NOMO-1 treated with dmso at 0.1 percent for 144 hours (cell line): Measurements from ENCODE around the gene CHST11.
"Not testable (repeated sequence)": the region's sequence is repeated elsewhere in the genome, so short reads cannot be mapped to it uniquely, and the experiment has no call there.

Experiments
- DNase-seq: peaks from one replicate; lab custom pipeline; 2025; ENCODE audit not compliant: unreplicated experiment; lab: John Stamatoyannopoulos, UW

The CHST11 gene

DNA sequence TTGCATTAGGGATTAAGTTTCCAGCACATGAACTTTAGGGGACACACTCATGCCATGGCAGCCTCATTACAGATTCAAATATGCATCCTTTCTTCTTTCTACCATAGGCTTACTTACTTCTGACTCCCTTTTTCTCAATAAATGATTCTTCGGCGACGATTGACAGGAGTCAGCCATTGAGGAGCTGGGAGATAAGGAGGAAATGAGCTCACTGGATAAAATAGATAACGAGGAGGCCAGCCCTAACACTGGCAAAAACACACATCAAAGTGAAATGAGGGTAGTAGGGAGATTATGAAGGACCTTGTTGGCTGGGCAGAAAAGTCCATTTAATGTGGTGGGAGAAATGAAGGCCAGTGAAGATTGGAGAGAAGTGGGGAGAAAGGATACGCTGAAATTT is 329.1 kb downstream of the CHST11 start:
- DNase-seq, result no peak

DNA sequence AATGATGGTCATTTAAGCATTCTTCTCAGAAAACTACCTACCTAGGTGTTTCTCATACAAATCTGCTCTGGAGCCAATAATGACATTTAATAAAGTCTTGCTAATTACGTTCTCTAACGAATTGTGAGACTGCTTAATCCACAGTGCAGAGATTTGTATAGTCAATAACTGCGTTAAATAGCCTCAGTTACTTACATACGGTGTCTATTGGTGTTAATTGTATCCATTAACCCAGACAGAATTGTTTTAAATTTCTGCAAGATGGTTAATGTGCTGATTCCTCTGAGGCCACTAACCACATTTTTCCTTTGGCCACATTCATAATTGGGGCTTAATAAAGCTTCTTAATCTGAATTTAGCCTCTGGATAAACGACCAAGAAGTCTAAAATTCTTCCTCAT is 329.6 kb downstream of the CHST11 start:
- no peak for DNase-seq

DNA sequence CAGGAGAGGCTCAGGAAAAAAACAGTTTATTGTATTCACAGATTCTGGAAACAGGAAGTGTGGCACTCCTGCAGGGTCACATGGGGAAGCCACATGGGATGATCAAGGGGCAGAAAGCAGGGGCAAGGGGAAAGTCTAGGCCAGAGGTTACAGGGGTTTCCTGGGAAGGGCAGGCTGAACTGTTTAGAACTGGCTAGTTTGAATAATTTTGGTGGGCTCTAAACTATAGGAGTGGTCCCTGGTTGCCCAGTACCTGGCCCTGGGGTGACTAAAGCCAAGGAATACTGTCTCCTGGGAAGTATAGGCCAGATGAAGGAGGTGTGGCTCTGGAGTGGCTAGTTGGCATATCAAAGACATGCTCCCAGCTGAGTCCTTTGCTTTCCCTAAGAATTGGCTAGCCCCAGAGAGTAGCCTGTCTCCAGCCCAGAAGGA is 332.1 kb downstream of the CHST11 start:
- no peak for DNase-seq

DNA sequence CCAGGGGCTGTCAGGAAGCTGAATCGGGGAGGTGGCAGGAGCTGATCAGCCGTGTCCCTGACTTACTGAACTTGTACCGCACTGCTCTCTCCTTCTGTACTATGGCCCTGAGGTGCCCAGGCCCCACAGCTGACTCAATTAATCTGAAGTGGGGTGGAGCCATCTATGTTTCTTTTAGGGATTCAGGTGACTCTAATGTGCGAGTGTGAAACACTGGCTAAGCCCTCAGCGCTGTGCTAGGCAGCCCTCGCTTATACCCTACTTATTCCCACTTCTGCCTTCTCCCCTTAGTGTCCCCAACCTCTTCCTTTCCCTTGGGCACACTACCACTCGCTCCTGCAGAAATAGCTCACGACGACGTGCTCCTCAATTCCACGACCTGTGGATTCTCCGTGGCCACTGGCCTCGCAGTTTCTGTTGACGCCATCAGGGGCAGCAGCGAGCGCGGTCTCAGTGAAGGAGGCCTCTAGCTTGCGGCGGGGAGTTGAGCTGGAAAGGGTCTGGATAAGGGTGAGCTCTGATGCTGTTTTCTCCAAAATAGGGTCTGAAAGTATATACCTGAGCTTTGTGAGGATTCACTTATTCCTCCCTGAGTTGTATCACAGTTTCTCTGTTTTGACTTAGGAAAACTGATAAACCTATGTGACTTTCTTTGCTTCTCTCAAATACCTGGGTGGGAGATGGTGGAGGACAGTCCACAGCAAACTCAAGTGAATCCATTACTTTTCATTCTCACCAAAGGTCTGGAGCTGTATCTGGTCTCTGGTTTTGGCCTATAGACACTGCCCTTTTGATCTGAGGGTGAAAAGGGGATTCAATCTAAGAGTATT is 333.8 kb downstream of the CHST11 start:
- no peak for DNase-seq

DNA sequence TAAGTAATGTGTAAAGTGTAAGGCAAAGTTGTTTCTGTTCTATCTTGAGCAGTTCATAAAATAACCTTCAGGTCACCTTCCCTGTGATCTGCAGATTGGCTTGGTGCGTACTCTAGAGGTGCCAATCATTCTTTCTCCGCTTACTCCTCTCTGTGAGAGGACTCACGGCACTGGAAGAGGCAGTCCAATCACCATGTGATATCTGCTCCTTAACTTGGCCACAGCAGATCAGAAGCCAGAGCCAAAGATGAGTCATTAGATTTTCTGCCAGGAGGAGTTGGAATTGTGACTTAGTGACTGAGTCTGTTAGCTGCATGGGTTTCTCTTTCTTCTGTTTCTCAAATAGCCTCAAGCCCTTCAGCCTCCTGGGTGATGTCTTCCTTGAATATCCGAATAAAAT is 335.8 kb downstream of the CHST11 start:
- no peak for DNase-seq

- no peak for DNase-seq
Observed at GRCh38 chr12:104793285-104793684, 336.5 kb downstream of the CHST11 start.

GRCh38 chr12:104793968-104794367 is 337.2 kb downstream of the CHST11 start:
- DNase-seq, result no peak

- no peak for DNase-seq
Observed at GRCh38 chr12:104796475-104796862, 339.7 kb downstream of the CHST11 start.

DNA sequence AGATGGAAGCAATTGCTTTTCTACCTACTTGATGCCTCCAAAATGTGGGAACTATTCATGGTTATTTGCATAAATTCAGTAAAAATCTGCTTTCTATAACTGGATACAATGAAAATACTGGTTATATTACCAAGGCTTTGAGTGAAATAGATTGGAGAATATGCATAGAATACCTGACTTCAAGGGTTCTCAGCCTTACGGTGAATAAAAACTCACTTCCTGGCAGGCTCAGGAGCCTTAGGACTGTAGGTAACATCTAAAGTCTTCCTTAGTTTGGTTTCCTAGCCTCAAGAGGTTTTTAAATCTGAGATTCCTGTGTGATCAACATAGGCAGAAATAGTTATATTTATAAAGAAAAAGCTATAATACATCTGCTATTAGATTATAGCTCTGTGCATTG is 342.7 kb downstream of the CHST11 start:
- DNase-seq, result no peak

GRCh38 chr12:104801005-104801404 is 344.3 kb downstream of the CHST11 start:
- DNase-seq, result no peak

- DNase-seq, result no peak
Observed at GRCh38 chr12:104801427-104801826, 344.7 kb downstream of the CHST11 start.

DNA sequence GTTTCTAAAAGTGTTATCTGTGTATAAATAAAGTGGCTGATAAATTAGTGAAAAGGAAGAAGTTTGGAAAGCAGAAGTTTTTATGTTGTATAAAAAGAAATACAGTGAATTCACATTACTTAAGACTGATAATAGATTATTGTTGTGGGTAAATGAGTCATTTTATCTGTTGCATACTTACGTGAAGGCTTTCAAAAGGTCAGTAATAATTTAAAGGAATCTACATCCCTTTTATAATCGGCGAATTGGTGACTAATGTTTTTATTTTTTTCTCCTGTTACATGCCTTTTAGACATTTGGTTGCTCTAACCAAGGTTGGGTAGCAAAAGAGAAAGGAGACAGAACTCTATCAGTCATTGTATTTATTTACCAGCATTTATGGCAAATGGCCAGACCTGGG is 345.5 kb downstream of the CHST11 start:
- no peak for DNase-seq

DNA sequence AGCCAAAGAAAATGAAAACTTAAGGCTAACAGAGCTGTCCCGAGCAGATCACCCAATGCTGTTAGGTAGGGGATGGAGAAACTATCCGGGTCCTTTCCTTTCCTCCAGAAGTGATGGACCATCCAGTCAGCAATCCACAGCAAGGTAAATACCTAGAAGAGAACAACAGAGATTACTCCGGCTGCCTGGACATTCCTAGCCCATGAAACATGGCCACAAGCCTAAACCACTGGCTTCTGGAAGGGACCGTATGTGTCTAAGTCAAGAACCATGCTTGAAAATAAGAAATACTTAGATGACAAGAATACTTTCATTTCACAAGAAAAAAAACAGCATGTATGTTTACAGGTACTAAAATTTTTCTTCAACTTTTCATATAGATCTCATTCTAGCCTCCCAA is 348.4 kb downstream of the CHST11 start:
- DNase-seq, result no peak

GRCh38 chr12:104806194-104806593 is 349.4 kb downstream of the CHST11 start:
- DNase-seq, result not testable (repeated sequence)

GRCh38 chr12:104809251-104809650 is 352.5 kb downstream of the CHST11 start:
- no peak for DNase-seq

GRCh38 chr12:104809706-104810385 is 353.1 kb downstream of the CHST11 start:
- no peak for DNase-seq
